Sigmoid colon (tissue), 3 donors: ENCODE results near the gene SIRT3.

Experiments
- CTCF ChIP-seq, 4 experiments: fragments of 450-650 bp in 3 of 4; fragments of 200-600 bp in 1 of 4; IDR thresholded peaks; one replicate each; pipeline ENCODE4 v1.5.1; 2016 to 2019; ENCODE audit warnings: antibody characterized with exemption in 4 of 4, mild to moderate bottlenecking in 3 of 4, moderate library complexity in 2 of 4
- POLR2A ChIP-seq, 2 donors: fragments of 450-650 bp; IDR thresholded peaks; one replicate each; pipeline ENCODE4 v1.6.1; 2016; ENCODE audit warnings: antibody characterized with exemption in 2 of 2, mild to moderate bottlenecking in 2 of 2, moderate library complexity in 2 of 2

- TF ChIP-seq CTCF (IDR thresholded peaks at IDR 0.05) = no peak
- TF ChIP-seq POLR2A (IDR thresholded peaks at IDR 0.05) = no peak
Measured at GRCh38 chr11:249062-249461, 12.9 kb upstream of the SIRT3 start.
